NCI-H2227 (cell line): ENCODE data around the gene NOS1AP.
"Not testable (repeated sequence)": the region's sequence is repeated elsewhere in the genome, so short reads cannot be mapped to it uniquely, and the experiment has no call there.

Source experiments
- DNase-seq: peaks from one replicate; lab custom pipeline; 2025; ENCODE audit not compliant: unreplicated experiment; lab: John Stamatoyannopoulos, UW

The NOS1AP gene

DNA sequence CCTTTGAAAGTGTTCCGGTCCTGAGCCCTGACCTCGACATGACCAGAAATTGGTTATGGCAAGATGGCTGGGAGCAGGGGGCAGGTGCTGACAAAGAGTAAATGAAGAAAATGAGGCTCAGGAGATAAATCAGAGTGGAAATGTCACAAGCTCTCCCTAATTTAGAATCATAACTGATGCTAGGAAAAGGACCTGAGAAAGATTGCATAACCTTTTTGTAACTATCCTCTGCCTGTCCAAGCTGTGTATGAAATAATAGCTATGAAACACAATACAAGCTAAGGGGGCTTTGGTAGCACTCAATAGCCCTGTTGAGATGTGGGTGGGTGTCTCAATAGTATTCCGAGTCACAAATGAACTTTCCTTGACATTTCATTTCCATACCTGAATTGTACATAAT lies 12.9 kb upstream of the NOS1AP start:
- DNase-seq = no peak

DNA sequence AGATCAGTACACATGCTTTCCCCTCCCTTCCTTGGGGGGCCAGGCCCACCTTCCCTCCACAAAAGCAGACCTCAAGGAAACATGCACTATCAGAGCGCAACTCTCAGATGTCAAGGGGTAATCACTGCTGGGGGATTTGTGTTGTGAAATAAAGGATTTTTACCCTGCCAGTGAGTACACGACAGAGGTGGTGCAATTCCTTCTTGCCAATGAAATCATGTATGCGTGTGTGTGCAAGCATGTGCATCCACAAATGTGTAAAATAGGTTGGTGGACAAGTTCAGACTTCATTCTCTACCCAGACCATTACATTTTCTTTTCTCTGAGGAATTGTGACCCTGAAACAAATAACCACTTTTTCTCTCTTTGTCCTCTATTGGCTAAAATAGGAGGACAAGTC lies 9.8 kb upstream of the NOS1AP start:
- DNase-seq = no peak

GRCh38 chr1:162060314-162060713 lies 9.2 kb upstream of the NOS1AP start:
- no peak for DNase-seq

DNA sequence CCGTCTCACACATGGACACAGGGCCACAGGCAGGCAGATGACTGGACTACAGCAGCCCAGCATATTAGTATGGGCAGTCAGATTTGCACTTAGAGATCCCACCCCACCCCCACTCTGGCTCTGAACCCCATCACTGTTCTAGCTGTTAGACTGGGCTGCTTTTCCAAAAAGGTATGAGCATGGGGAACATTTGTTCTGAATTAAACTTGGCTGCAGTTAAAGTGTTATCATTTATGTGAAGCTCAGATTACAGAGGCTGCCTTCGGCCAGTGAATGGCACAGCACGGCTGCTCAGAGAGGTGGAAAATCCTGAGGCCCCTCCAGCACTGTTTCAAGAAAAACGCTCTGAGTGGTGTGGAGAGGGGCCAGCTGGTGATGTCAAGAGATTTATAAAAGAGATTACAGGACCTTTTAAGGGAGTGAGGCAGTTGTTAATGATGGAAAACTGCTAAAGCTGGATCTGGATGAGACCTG lies 6.9 kb upstream of the NOS1AP start:
- peak; percentile 48 for DNase-seq

DNA sequence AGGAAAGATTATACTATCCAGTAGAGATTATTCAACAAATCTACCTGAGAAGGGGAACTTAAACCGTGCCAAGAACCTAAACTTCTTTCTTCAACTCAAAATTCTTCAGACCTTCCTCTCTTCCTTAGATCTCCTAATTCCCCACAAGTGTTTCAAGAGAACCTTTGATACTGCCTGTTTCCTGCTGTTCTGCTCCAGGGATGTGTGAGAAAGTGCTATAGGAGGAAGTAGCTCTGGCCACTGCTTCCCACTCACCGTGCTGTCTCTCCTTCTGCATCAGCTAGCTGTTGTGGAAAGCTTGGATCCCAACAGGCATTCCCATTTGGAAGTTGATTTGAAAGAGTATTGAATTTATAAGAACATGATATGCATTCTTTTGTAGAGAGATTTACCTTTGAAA lies 4.5 kb upstream of the NOS1AP start:
- no peak for DNase-seq

- not testable (repeated sequence) for DNase-seq
Observed at GRCh38 chr1:162066836-162067235, 2.7 kb upstream of the NOS1AP start.

DNA sequence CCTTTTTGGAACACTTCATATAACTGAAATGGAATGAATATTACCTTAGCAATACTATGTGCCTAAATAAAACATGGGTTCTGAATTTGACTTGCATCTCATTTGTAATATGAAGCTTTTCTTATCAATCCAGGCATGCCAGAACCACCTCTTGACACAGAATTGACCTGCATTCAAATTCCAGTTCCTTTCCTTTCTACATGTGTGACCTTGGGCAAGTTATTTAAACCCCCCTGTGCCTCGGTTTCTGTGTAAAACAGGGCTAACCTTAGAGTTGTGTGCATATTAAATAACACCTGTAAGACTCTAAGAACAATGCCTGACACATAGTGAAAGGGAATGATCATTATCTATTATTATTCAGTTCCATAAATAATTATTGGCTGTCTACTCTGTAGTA lies 2.0 kb upstream of the NOS1AP start:
- no peak for DNase-seq

- no peak for DNase-seq
Observed at GRCh38 chr1:162068301-162068700, 1.2 kb upstream of the NOS1AP start.

- DNase-seq = peak; percentile 25
Observed at GRCh38 chr1:162070094-162070748, 730 bp downstream of the NOS1AP start.

DNA sequence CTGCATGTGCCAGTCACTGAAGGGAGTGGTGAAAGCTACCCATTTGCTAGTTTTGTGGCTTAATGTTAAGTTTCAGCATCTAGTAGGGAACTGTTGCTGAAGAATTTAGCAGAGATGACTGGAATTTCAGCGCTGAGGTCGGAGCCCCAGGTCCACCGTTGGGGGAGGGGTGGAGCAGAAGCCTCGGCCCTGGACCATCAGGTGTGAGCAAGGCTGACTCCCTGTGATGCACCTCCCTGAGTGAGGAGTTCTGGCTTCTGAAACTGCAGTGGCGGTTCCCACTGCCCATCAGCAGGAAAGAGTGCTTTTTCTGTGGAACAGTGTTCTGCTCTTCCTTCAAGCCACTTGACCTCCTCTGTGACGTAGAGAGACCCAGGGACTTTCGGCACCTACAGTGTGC lies 1.3 kb downstream of the NOS1AP start:
- DNase-seq = peak; percentile 5

DNA sequence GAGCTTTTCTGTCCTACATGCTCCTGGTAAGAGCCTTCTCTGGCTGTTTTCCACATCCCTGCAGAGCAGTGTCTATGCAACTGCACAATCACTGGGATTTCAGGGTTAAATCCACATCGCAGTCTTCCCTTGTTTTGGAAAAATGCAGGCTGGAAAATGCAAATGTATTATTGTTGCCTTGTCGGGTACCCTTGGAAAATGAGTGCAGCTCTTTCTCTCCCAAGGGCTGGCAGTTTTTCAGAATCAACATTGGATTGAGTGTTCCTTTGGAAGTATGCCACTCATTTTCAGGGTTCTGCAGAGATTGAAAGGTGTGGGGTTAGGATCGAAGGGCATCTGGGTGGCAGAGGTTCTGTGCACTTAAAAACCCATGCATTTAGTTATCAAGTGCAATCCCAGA lies 3.2 kb downstream of the NOS1AP start:
- DNase-seq = no peak

DNA sequence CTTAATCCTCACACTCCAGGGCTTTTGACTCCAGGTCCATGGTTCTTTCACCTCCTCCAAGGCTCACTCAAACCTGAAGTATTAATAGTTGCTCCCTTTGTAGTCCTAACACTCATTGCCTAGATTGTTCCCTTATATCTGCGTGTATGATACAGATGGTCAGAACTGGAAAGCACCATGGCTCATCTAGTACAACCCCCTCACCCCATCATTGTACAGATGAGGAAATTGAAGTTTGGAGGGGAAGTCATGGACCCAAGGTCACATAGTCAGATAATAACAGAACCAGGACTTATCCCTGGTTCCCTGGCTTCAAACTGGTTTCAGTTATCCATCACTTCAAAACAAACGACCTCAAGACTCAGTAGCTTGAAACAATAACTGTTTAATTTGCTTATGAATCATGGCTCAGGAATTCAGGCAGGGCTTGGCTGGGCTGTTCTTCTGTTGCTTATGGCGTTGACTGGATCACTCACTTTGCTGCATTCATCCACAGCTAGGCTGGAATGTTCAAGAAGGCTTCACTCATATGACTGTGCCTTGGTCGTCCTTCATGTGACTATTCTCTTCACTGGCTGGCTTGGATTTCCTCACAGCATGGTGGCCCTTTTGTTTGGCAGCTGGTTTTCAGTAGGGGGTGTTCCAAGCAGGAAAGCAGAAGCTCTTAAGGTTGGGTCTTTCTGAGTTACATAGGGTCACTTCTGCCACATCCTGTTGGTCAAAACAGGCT lies 5.0 kb downstream of the NOS1AP start:
- DNase-seq = no peak

GRCh38 chr1:162075862-162076261 lies 6.4 kb downstream of the NOS1AP start:
- no peak for DNase-seq

DNA sequence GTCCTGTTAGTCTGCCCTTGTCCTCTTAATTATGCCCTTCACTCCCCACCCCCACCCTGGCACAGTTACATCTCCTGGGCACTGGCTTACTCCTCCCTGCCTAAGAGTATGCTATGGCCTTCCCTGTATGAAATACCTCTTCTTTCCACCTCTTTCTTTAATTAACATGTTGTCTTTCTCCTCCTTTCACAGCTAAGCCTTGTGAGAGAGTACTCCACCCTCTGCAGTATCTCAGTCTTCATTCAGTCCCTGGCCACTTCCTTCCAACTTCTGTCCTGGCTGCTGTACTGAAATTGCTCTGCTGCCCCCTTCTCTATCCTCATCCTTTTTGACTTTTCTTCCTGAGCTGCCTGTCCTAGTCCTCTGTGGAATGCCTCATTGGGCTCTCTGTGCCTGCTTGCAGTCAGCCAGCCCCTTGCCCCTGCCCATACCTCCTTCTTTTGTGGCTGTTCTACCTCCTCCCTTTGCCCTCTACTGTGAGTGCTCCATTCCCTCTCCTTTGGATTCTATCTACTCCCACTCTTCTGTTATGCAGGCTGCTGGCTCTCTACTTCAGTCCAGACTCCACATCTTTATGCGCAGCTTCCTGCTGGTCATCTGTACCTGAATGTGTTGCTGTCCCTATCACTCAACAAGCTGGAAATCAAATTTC lies 8.3 kb downstream of the NOS1AP start:
- DNase-seq = no peak

GRCh38 chr1:162079030-162079429 lies 9.5 kb downstream of the NOS1AP start:
- DNase-seq = no peak

GRCh38 chr1:162080472-162081015 lies 11.1 kb downstream of the NOS1AP start:
- peak; percentile 53 for DNase-seq

DNA sequence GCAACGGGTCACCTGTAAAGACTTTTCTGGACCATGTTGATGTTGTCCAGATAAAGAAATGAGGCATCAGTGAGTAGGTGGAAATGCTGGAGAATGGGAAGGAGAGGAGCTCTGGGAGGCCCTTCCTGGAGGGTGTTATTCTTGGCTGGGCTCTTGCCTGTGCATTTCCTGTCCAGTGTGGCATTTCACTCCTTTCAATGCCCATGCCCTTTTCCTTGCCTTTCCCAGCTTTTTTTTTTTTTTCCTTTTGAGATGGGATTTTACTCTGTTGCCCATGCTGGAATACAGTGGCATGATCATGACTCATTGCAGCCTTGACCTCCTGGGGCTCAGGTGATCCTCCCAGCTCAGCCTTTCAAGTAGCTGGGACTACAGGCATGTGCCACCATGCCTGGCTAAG lies 11.8 kb downstream of the NOS1AP start:
- DNase-seq = no peak

DNA sequence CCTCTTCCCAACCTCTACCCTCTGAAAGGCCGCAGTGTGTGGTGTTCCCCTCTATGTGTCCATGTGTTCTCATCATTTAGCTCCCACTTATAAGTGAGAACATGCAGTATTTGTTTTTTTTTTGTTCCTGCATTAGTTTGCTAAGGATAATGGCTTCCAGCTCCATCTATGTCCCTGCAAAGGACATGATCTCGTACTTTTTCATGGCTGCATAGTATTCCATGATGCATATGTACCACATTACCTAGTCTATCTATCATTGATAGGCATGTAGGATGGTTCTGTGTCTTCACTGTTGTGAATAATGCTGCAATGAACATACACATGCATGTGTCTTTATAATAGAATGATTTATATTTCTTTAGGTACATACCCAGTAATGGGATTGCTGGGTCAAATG lies 12.6 kb downstream of the NOS1AP start:
- DNase-seq = not testable (repeated sequence)

DNA sequence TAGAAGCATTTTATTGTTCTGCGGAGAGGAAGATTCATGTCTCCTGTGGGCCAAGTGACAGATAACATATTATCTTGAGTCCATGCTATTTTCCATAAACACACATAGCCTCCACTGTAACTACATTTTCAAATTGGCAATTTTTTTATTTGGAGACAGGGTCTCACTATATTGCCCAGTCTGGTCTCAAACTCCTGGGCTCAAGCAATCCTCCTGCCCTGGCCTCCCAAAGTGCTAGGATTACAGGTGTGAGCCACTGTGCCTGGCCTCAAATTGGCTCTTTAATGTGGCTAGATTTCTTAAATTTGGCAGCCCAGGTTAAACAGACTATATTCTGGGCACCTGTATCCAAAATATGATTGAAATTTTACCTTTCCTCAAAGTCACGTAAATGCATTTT lies 13.8 kb downstream of the NOS1AP start:
- DNase-seq = no peak

- DNase-seq = no peak
Observed at GRCh38 chr1:162085991-162086390, 16.5 kb downstream of the NOS1AP start.

GRCh38 chr1:162087111-162087510 lies 17.6 kb downstream of the NOS1AP start:
- DNase-seq = no peak

DNA sequence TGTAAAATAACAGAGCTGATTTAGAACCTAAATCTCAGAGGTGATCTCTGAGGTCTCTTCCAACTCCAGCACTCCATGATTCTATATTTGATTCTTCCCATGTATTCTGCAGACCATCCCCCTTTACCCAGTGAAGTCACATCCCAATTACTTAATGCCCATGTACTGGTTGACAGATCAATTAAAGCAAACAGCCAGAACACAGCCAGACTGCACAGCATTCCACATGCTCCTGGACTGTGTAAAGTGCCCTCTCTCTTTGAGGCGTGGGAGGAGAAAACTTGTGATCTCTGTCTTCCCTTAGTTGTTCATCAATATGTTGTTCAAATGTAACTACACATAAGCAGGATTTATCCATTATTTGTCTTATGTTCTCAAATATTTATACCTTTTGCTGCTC lies 18.1 kb downstream of the NOS1AP start:
- DNase-seq = no peak
